Lower leg skin (tissue), 3 donors: ENCODE data around the gene SESTD1.

ENCODE experiments used
- POLR2A ChIP-seq, 2 donors: fragments of 450-650 bp; IDR thresholded peaks; one replicate each; pipeline ENCODE4 v1.6.1; 2016 to 2017; ENCODE audit warnings: antibody characterized with exemption in 2 of 2, mild to moderate bottlenecking in 1 of 2, moderate library complexity in 1 of 2
- TF ChIP-seq, protein P1 (sequence below), 3 donors: fragments of 450-650 bp; IDR thresholded peaks; one replicate each; pipeline ENCODE4 v1.5.1; 2016; ENCODE audit warnings: antibody characterized with exemption in 3 of 3, mild to moderate bottlenecking in 3 of 3, moderate library complexity in 2 of 3

DNA sequence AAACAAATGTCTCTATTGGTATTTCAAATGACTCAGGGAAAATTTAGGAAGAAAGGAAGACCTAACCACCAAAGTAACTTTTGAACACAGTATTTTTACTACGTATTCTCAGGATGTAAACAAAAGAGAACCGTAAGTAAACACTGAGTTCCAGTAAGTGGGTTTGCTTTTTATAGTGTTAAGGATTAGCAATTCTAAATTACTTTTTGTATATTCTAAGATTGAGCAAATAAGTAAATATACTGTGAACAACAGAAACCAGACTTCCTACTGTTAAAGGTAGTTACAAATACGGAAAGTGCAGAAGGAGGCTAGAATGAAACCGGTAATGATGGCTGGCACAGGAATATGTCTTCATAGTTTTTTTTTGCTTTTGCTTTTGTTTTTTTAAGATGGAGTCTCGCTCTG, 31.5 kb downstream of the SESTD1 start:
- TF ChIP-seq, protein P1, sequence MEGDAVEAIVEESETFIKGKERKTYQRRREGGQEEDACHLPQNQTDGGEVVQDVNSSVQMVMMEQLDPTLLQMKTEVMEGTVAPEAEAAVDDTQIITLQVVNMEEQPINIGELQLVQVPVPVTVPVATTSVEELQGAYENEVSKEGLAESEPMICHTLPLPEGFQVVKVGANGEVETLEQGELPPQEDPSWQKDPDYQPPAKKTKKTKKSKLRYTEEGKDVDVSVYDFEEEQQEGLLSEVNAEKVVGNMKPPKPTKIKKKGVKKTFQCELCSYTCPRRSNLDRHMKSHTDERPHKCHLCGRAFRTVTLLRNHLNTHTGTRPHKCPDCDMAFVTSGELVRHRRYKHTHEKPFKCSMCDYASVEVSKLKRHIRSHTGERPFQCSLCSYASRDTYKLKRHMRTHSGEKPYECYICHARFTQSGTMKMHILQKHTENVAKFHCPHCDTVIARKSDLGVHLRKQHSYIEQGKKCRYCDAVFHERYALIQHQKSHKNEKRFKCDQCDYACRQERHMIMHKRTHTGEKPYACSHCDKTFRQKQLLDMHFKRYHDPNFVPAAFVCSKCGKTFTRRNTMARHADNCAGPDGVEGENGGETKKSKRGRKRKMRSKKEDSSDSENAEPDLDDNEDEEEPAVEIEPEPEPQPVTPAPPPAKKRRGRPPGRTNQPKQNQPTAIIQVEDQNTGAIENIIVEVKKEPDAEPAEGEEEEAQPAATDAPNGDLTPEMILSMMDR (IDR thresholded peaks at IDR 0.05), result no peak
- no peak for TF ChIP-seq POLR2A (IDR thresholded peaks at IDR 0.05)
